HCT116 (cell line): ENCODE measurements around the gene ST3GAL3. TPM values are rescaled to one million over a fixed set of nuclear protein-coding genes. Genes with fewer than 3 reads are reported as not detected.

ENCODE experiments used
- ATAC-seq: fragments of 200-7000 bp; cut with Tn5 transposase; 2 replicates; pipeline ENCODE4 v1.9.1; 2020; ENCODE audit warnings: mild to moderate bottlenecking, moderate library complexity
- BruUV-seq: library from RNA; stranded (reverse); fragments of 400-500 nt; replicated peaks from 2 replicates; lab custom pipeline; 2021; lab: Mats Ljungman, UMichigan
- CTCF ChIA-PET: fragments of 300-600 bp; sonication (Branson Sonifier 250); formaldehyde crosslinking; loops from one replicate; lab custom pipeline; 2021; ENCODE audit warnings: antibody characterized with exemption; lab: Charles Lee
- POLR2A ChIA-PET: fragments of 300-600, 350-600 bp; sonication (Branson Sonifier 250); formaldehyde crosslinking; loops from one replicate; lab custom pipeline; 2021; ENCODE audit warnings: antibody characterized with exemption; lab: Charles Lee
- RAD21 ChIA-PET, 2 experiments: fragments of 300-600 bp; sonication (Branson Sonifier 250); formaldehyde crosslinking; loops; one replicate each; lab custom pipeline; 2023; ENCODE audit warnings: low total read pairs in 2 of 2; ENCODE audit not compliant: uncharacterized antibody in 2 of 2, unreplicated experiment in 2 of 2, low non-redundant PET in 1 of 2; lab: Charles Lee
- DNase-seq: peaks from one replicate; pipeline ENCODE4 v3.0.0-alpha.2; 2010; ENCODE audit warnings: low read depth, low spot score
- H2AFZ ChIP-seq: fragments of 200-600 bp; shearing (Covaris generic), sonication (generic); 2 replicates; pipeline ENCODE4 v1.6.1; 2017; ENCODE audit warnings: low read depth, mixed run types, mixed read lengths, antibody characterized with exemption, low read length; ENCODE audit not compliant: poor library complexity, severe bottlenecking
- H3K27ac ChIP-seq: 2 replicates; pipeline ENCODE4 v1.5.1; 2012; ENCODE audit warnings: low read depth, low read length
- H3K27me3 ChIP-seq: fragments of 200-600 bp; sonication (generic); 2 replicates; pipeline ENCODE4 v1.6.1; 2016; ENCODE audit warnings: mixed run types, low read length, mixed read lengths; ENCODE audit not compliant: insufficient read depth
- H3K36me3 ChIP-seq, 2 experiments: fragments of 200-500 bp in 1 of 2; fragments of 200-600 bp in 1 of 2; sonication (Bioruptor generic) in 1 of 2; sonication (generic) in 1 of 2; 2 replicates each; pipeline versions ENCODE4 v1.5.1 to v1.6.1; 2014 to 2016; ENCODE audit warnings: low read length in 2 of 2, inconsistent platforms in 1 of 2, mixed read lengths in 1 of 2, mixed run types in 1 of 2; ENCODE audit not compliant: insufficient read depth in 2 of 2, control insufficient read depth in 1 of 2
- H3K4me1 ChIP-seq, 2 experiments: fragments of 200-600 bp in 1 of 2; sonication (generic) in 1 of 2; 2 replicates each; pipeline versions ENCODE4 v1.5.1 to v1.6.1; 2012 to 2017; ENCODE audit warnings: low read length in 2 of 2, inconsistent platforms in 1 of 2, mild to moderate bottlenecking in 1 of 2, mixed read lengths in 1 of 2, mixed run types in 1 of 2, moderate library complexity in 1 of 2; ENCODE audit not compliant: insufficient read depth in 2 of 2, control insufficient read depth in 1 of 2
- H3K4me2 ChIP-seq: fragments of 200-600 bp; sonication (generic); 2 replicates; pipeline ENCODE4 v1.6.1; 2017; ENCODE audit warnings: mixed run types, low read length, mixed read lengths
- H3K4me3 ChIP-seq, 2 experiments: fragments of 200-600 bp in 1 of 2; sonication (generic) in 1 of 2; replicated peaks in 1 of 2; 2 replicates each; pipeline ENCODE4 v1.5.1; 2011 to 2016; ENCODE audit warnings: low read length in 2 of 2, control low read depth in 1 of 2, low read depth in 1 of 2, mild to moderate bottlenecking in 1 of 2, mixed read lengths in 1 of 2, mixed run types in 1 of 2
- H3K79me2 ChIP-seq: fragments of 200-600 bp; sonication (generic); 2 replicates; pipeline ENCODE4 v1.6.1; 2017; ENCODE audit warnings: mild to moderate bottlenecking, mixed run types, low read length, moderate library complexity, mixed read lengths; ENCODE audit not compliant: insufficient read depth
- H3K9ac ChIP-seq: fragments of 200-600 bp; sonication (generic); 2 replicates; pipeline ENCODE4 v1.6.1; 2016; ENCODE audit warnings: low read length, mixed read lengths
- H3K9me2 ChIP-seq: fragments of 200-600 bp; sonication (generic), shearing (Covaris generic); 2 replicates; pipeline ENCODE4 v1.6.1; 2017; ENCODE audit warnings: mixed run types, mild to moderate bottlenecking, moderate library complexity; ENCODE audit not compliant: insufficient read depth
- H3K9me3 ChIP-seq, 2 experiments: fragments of 200-500 bp in 1 of 2; fragments of 200-600 bp in 1 of 2; sonication (Bioruptor generic) in 1 of 2; sonication (generic) in 1 of 2; 2 replicates each; pipeline ENCODE4 v1.6.1; 2014 to 2017; ENCODE audit warnings: low read length in 2 of 2, mixed read lengths in 2 of 2, inconsistent platforms in 1 of 2, low read depth in 1 of 2, mild to moderate bottlenecking in 1 of 2, mixed run types in 1 of 2, moderate library complexity in 1 of 2; ENCODE audit not compliant: control insufficient read depth in 1 of 2, insufficient read depth in 1 of 2
- H4K20me1 ChIP-seq: fragments of 200-600 bp; sonication (generic), shearing (Covaris generic); 2 replicates; pipeline ENCODE4 v1.6.1; 2017; ENCODE audit warnings: mixed run types, mild to moderate bottlenecking, moderate library complexity; ENCODE audit not compliant: insufficient read depth
- CBX3 ChIP-seq: IDR thresholded peaks from 2 replicates; pipeline ENCODE4 v1.6.1; 2012; ENCODE audit warnings: low read depth
- CEBPB ChIP-seq: IDR thresholded peaks from 2 replicates; pipeline ENCODE4 v1.6.1; 2012; ENCODE audit warnings: low read depth
- ELF1 ChIP-seq: IDR thresholded peaks from 2 replicates; pipeline ENCODE4 v1.6.1; 2012; ENCODE audit warnings: low read depth, borderline replicate concordance
- EZH2phosphoT487 ChIP-seq: fragments of 200-600 bp; IDR thresholded peaks from 2 replicates; pipeline ENCODE4 v1.6.1; 2018; ENCODE audit warnings: antibody characterized with exemption, borderline replicate concordance
- JUND ChIP-seq: IDR thresholded peaks from 2 replicates; pipeline ENCODE4 v1.6.1; 2012
- POLR2A ChIP-seq: IDR thresholded peaks from 2 replicates; pipeline ENCODE4 v1.7.0; 2011; ENCODE audit warnings: borderline replicate concordance; ENCODE audit not compliant: insufficient read depth, insufficient read length; ENCODE audit errors: extremely low read depth
- POLR2AphosphoS5 ChIP-seq: IDR thresholded peaks from 2 replicates; pipeline ENCODE4 v1.6.1; 2011; ENCODE audit warnings: mild to moderate bottlenecking, low read depth, low read length, moderate library complexity
- RAD21 ChIP-seq: IDR thresholded peaks from 2 replicates; pipeline ENCODE4 v1.6.1; 2012; ENCODE audit warnings: low read depth, mild to moderate bottlenecking
- SIN3A ChIP-seq: IDR thresholded peaks from 2 replicates; pipeline ENCODE4 v1.6.1; 2012; ENCODE audit warnings: low read depth
- SP1 ChIP-seq: IDR thresholded peaks from 2 replicates; pipeline ENCODE4 v1.6.1; 2012; ENCODE audit warnings: low read depth
- SRF ChIP-seq: IDR thresholded peaks from 2 replicates; pipeline ENCODE4 v1.6.1; 2012; ENCODE audit warnings: low read depth
- TCF7L2 ChIP-seq: IDR thresholded peaks from 2 replicates; pipeline ENCODE4 v1.7.0; 2011; ENCODE audit warnings: borderline replicate concordance, inconsistent platforms; ENCODE audit not compliant: insufficient read depth, insufficient read length; ENCODE audit errors: extremely low read depth
- YY1 ChIP-seq: IDR thresholded peaks from 2 replicates; pipeline ENCODE4 v1.6.1; 2011; ENCODE audit warnings: low read length, low read depth, moderate library complexity, mild to moderate bottlenecking; ENCODE audit not compliant: insufficient replicate concordance; ENCODE audit errors: extremely low read depth
- ZNF274 ChIP-seq: fragments of 200-500 bp; sonication (Bioruptor generic); IDR thresholded peaks from 2 replicates; pipeline ENCODE4 v1.6.1; 2014; ENCODE audit warnings: mild to moderate bottlenecking, low read depth, low read length, inconsistent platforms
- intact Hi-C: fragments of 100-400 bp; cut with micrococcal nuclease; formaldehyde crosslinking; loops from 2 replicates; pipeline ENCODE4 v1.10.0; 2022
- total RNA-seq: library from RNA; stranded (reverse); gene quantifications from one replicate; pipeline ENCODE4 v1.2.1, GENCODE V29; 2021; ENCODE audit not compliant: unreplicated experiment
- TF ChIP-seq, protein P1 (sequence below): IDR thresholded peaks from 2 replicates; pipeline ENCODE4 v1.6.1; 2012
- TF ChIP-seq, protein P2 (sequence below): IDR thresholded peaks from 2 replicates; pipeline ENCODE4 v1.6.1; 2011; ENCODE audit warnings: mild to moderate bottlenecking, low read length, moderate library complexity; ENCODE audit not compliant: insufficient replicate concordance; ENCODE audit errors: extremely low read depth
- TF ChIP-seq, protein P3 (sequence below): IDR thresholded peaks from 2 replicates; pipeline ENCODE4 v1.6.1; 2012; ENCODE audit warnings: low read depth
- TF ChIP-seq, protein P4 (sequence below), 3 experiments: fragments of 200-600 bp in 1 of 3; sonication (generic) in 1 of 3; IDR thresholded peaks in 2 of 3; conservative IDR thresholded peaks in 1 of 3; 2 replicates each; pipeline ENCODE4 v1.5.1; 2012 to 2017; ENCODE audit warnings: low read depth in 2 of 3, low read length in 2 of 3, antibody characterized with exemption in 1 of 3, borderline replicate concordance in 1 of 3, control low read depth in 1 of 3, mild to moderate bottlenecking in 1 of 3, mixed read lengths in 1 of 3, mixed run types in 1 of 3, moderate library complexity in 1 of 3; ENCODE audit not compliant: insufficient read depth in 1 of 3

The ST3GAL3 gene
- total RNA-seq, 1 experiment from 2014 or later = 7.2 TPM

DNA sequence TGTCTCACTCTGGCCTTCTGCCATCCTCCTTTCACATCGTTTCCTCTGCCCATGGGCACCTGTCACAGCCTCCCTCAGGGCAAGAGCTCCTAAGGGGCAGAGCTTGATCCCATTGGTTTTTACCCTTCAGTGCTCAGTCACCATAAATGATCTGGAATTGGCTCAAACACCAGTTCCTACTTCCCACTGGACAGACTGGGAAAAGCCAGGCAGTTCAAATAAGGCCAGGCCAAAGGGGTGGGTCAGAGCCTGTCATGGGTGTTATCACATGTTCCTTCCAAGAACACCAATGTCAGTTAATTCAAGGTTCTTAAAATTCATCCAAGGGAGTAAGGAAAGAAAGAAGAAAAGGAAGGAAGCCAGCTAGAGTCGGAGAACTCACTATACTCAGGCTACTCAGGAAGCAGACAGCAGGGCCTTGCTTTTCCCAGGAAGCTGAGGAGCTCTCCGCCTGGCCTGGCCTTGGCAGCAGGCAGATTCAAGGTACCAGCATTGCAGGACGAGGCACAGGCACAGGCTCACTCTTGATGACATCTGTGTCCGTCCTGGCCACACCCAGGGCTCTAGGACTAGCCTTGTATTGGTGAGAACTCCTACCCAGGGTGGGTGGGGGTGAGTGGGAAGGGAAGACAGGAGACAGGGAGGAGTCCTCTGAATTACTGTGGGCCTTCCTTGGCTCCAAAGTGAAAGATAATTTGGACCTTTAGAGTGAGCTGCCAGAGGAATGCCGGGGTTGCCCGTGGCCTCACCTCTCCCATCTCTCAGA lies 194.0 kb downstream of the ST3GAL3 start:
- Histone ChIP-seq H3K4me3 (no peak overlapping the region), H3K36me3 (no peaks in the 10 kb centered on the region), H2AFZ (no peak overlapping the region), H3K4me1 (peaks cover 0 to 13% of the 10 kb centered on the region in 2 experiments; a peak in 1 of 4 replicates), H3K79me2 (no peaks in the 10 kb centered on the region), H3K9me2 (no peaks in the 10 kb centered on the region), H4K20me1 (no peaks in the 10 kb centered on the region), H3K4me2 (no peak overlapping the region), H3K9me3 (no peaks in the 10 kb centered on the region), H3K9ac (no peak overlapping the region), H3K27me3 (peaks cover 3% of the 10 kb centered on the region; the same call in 1 of the 2 replicates), H3K27ac (no peak overlapping the region)
- RAD21 ChIA-PET = no interaction called here
- CTCF ChIA-PET = no interaction called here
- TF ChIP-seq, protein P1, sequence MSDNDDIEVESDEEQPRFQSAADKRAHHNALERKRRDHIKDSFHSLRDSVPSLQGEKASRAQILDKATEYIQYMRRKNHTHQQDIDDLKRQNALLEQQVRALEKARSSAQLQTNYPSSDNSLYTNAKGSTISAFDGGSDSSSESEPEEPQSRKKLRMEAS = no peak
- TF ChIP-seq RAD21 (no peak), POLR2AphosphoS5 (no peak), SP1 (no peak), ZNF274 (no peak), SIN3A (no peak), JUND (no peak), TCF7L2 (no peak), ELF1 (no peak), CBX3 (no peak), SRF (no peak), YY1 (no peak), POLR2A (no peak), CEBPB (no peak), EZH2phosphoT487 (no peak)
- TF ChIP-seq, protein P2, sequence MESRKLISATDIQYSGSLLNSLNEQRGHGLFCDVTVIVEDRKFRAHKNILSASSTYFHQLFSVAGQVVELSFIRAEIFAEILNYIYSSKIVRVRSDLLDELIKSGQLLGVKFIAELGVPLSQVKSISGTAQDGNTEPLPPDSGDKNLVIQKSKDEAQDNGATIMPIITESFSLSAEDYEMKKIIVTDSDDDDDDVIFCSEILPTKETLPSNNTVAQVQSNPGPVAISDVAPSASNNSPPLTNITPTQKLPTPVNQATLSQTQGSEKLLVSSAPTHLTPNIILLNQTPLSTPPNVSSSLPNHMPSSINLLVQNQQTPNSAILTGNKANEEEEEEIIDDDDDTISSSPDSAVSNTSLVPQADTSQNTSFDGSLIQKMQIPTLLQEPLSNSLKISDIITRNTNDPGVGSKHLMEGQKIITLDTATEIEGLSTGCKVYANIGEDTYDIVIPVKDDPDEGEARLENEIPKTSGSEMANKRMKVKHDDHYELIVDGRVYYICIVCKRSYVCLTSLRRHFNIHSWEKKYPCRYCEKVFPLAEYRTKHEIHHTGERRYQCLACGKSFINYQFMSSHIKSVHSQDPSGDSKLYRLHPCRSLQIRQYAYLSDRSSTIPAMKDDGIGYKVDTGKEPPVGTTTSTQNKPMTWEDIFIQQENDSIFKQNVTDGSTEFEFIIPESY = no peak
- TF ChIP-seq, protein P3, sequence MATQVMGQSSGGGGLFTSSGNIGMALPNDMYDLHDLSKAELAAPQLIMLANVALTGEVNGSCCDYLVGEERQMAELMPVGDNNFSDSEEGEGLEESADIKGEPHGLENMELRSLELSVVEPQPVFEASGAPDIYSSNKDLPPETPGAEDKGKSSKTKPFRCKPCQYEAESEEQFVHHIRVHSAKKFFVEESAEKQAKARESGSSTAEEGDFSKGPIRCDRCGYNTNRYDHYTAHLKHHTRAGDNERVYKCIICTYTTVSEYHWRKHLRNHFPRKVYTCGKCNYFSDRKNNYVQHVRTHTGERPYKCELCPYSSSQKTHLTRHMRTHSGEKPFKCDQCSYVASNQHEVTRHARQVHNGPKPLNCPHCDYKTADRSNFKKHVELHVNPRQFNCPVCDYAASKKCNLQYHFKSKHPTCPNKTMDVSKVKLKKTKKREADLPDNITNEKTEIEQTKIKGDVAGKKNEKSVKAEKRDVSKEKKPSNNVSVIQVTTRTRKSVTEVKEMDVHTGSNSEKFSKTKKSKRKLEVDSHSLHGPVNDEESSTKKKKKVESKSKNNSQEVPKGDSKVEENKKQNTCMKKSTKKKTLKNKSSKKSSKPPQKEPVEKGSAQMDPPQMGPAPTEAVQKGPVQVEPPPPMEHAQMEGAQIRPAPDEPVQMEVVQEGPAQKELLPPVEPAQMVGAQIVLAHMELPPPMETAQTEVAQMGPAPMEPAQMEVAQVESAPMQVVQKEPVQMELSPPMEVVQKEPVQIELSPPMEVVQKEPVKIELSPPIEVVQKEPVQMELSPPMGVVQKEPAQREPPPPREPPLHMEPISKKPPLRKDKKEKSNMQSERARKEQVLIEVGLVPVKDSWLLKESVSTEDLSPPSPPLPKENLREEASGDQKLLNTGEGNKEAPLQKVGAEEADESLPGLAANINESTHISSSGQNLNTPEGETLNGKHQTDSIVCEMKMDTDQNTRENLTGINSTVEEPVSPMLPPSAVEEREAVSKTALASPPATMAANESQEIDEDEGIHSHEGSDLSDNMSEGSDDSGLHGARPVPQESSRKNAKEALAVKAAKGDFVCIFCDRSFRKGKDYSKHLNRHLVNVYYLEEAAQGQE = no peak
- TF ChIP-seq, protein P4, sequence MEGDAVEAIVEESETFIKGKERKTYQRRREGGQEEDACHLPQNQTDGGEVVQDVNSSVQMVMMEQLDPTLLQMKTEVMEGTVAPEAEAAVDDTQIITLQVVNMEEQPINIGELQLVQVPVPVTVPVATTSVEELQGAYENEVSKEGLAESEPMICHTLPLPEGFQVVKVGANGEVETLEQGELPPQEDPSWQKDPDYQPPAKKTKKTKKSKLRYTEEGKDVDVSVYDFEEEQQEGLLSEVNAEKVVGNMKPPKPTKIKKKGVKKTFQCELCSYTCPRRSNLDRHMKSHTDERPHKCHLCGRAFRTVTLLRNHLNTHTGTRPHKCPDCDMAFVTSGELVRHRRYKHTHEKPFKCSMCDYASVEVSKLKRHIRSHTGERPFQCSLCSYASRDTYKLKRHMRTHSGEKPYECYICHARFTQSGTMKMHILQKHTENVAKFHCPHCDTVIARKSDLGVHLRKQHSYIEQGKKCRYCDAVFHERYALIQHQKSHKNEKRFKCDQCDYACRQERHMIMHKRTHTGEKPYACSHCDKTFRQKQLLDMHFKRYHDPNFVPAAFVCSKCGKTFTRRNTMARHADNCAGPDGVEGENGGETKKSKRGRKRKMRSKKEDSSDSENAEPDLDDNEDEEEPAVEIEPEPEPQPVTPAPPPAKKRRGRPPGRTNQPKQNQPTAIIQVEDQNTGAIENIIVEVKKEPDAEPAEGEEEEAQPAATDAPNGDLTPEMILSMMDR (IDR thresholded peaks at IDR 0.05 in 2 of 3, conservative IDR thresholded peaks at IDR 0.05 in 1 of 3; ENCODE audit: borderline replicate concordance in 1 of 3, insufficient read depth in 1 of 3, low read depth in 2 of 3, low read length in 2 of 3) = no peak
- no TSS peak for BruUV-seq
- ATAC-seq = no peak
- POLR2A ChIA-PET = no interaction called here
- intact Hi-C loops = no loop called here
- DNase-seq = no peak
